ENCODE measurements around the gene CORIN.
"Not testable (repeated sequence)": the region's sequence is repeated elsewhere in the genome, so short reads cannot be mapped to it uniquely, and the experiment has no call there.

The CORIN gene

DNA sequence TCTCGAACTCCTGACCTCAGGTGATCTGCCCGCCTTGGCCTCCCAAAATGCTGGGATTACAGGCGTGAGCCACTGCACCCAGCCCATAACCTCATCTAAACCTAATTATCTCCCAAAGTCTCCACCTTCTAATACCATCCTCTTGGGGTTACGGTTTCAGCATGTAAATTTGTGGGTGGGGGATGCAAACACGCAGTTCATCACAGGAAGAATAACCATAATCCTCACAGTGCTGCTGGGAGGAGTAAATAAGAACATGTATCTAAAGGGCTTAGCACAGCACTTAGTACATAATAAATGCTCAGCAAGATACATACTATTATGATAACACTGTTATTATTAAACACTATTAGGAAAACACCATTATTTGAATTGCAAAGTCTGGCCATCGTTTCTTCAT, 116.4 kb downstream of the CORIN start:
- DNase-seq (ENCODE audit: low read depth), result no peak

DNA sequence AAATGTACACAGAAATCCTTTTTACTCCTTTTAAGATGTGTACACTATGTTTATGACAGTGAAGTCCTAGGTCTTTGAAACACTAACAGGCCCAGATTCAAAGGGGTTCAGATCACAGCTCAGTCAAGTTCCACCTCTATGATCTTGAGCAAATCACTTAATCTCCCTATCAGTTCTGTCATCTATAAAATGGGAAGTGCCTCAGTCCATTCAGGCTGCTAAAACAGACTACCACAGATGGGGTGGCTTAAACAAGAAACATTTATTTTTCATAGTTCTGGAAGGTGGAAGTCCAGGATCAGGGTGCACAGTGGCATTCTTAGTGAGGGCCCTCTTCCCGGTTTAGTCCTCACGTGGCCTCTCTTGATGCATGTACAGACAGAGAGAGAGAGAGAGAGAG, 117.1 kb downstream of the CORIN start:
- DNase-seq (ENCODE audit: low read depth), result no peak

DNA sequence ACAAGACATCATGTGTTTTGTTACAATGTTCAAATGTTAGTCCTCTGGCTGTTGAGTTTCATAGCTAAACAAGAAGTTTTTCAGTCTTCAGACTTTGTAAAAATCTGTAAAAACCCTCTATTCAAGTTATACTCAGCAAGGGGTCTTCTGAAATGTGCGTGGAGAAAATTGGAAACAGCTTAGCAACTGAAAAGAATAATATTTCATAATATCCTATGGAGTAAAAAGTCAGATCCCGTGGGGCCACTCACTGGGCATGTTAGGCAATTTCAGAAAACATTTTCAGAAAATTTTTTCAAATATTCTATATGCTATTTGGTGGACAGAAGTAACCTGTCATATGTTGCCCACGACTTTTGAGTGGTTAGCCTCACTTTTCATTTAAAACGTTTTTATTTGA, 118.3 kb downstream of the CORIN start:
- no peak for DNase-seq (ENCODE audit: low read depth)

DNA sequence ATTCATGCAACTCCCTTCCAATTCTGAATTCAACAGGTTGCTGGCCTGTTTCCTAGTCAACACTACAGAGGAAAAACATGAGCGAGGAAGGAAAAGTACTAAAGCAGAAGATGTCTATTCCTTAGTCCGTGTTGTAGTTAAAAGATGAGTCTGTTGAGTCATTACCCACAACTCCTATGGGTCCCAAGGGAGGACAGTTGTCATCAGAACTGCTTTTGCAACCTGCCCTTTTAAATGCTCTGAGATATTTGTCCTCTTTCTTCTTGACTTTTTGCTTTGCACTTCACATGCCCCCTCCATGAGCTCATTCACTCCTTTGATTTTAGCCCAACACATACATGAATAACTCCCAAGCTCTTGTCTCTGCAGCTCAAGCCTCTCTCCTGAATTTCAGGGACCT, 119.2 kb downstream of the CORIN start:
- DNase-seq (ENCODE audit: low read depth), result no peak

DNA sequence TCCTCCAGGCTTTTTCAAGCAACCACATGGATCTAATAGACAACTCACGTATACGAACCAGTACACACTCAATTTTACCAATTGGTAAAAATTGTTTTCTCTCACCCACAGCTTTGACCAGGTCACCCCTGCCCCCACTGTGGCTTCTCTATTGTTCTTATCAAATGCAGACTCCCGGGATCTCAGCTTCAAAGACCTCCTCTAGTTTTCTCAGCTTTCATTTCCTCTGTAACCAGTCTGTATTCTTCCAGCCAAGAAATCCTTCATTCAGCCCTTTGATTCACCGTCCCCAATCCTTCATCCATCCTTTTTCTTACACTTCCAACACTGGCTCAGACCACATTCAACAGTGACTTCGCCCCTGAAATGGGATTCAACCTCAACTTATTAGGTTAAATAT, 120.7 kb downstream of the CORIN start:
- no peak for DNase-seq (ENCODE audit: low read depth)

DNA sequence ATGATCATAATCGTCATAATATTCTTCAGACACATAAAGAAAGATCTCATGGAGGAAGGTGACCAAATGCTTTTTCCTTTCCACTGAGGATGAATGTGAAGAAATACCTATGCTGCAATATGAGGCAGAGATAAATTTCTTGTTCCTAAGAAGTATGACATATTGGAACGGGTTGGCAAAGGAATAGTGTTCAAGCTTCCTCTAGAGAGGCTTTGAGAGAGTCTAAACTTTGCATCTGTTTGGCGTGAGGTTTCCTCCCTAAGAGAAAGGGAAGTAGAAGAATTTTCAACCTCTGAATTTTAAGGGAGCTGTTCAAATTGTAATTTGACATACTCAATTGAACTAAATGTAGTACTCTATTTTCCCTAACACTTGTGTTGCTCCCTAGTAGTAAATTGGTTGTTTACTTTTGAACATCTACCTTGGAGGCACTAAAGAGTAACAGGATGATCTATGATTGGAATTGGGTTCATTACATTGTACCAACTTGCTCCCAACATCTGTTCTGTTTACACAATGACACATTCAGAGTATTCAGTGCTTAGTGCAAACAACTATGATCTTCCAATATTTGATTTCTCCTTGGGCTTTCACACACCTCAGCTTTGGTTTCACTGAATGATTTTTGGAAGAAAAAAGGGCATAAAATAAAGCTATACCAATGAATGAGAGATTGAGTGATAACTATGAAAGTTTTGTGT, 122.0 kb downstream of the CORIN start:
- no peak for DNase-seq (ENCODE audit: low read depth)

DNA sequence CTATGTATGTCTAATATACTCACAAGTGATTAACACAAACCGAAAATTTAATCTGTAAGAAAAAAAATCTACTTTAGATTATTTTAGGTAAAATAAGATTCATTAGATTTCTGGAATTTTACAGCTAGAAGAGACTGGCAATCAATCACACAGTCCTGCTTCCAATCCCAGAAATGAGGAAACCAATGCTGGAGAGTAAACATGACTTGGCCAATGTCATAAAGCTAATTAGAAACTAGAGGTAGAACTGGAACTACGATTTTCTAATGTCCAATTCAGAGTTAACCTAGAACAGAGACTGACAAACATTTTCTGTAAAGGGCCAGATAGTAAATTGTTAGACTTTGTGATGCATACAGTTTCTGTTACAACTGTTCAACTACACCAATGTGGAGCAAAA, 123.6 kb downstream of the CORIN start:
- no peak for DNase-seq (ENCODE audit: low read depth)

DNA sequence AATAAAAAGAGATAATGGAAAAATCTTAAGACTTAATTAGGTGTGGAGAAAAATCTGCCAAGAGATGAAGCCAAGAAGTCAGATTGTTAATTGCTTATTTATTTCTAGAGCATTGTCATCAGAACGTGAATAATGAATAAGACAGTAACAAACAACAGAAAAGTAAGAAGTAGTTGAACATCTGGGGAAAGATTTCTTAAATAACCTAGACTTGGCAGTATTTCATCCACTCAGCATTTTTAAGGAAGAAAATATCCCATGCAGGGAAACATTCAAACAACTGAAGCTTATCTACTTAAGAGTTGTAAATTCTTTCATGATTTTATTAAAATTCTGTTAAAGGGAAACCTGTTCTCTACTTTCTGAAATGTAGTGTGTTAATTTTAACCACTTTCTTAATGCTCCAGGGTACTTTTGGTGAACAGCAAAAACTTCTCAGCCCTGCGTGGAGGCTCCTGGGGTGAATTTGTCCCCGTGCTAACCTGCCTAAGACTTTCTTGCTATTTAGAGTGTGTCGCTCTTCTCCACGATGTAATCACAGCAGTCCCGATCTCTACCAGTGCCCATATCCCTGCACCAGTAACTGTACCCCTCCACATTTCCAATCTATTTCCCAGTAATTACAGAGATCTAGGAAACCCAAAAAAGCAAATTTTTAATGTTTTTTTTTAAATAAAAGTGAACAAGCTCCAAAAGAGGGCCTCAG, 124.6 kb downstream of the CORIN start:
- DNase-seq (ENCODE audit: low read depth), result no peak

DNA sequence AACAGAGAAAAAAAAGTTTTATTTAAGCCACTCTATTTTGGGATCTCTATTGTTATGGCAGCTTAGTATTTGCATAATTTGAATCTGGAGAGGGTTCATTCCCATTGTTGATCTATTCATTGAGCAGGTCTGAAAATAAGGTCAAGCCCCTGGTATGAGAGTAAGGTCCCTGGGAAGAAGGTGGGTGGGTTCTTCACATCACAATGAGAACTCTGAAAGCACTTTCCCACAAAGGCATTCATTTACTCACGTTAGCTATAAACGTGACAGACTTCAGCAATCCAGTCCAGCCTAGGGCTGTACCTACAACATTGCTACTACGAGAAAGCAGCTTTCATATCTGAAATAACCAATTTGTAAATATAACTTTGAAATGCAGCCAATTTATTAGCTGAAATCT, 126.2 kb downstream of the CORIN start:
- DNase-seq (ENCODE audit: low read depth), result no peak

DNA sequence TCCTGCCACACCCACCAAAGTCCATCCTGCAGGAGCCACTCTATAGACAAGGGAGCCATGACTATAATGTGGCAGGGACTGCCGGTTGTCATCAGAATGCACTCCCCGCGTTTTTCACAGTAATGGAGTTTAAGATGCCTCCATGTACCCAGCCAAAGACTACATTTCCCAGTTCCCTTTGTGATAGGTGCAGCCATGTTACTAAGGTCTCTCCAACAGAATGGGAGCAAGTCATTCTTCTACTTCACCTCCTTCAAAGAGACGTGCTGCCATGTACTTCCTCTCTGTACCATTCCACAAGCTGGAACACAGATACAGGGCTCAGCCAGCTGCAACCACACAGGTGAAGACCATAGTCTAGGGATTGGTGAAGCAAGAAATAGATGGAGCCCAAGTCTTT, 126.7 kb downstream of the CORIN start:
- no peak for DNase-seq (ENCODE audit: low read depth)

DNA sequence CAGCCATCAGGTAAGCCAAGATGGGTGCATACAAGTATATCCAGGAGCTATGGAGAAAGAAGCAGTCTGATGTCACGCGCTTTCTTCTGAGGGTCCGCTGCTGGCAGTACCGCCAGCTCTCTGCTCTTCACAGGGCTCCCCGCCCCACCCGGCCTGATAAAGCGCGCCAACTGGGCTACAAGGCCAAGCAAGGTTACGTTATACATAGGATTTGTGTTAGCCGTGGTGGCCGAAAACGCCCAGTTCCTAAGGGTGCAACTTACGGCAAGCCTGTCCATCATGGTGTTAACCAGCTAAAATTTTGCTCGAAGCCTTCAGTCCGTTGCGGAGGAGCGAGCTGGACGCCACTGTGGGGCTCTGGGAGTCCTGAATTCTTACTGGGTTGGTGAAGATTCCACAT, 131.5 kb downstream of the CORIN start:
- DNase-seq (ENCODE audit: low read depth), result not testable (repeated sequence)

DNA sequence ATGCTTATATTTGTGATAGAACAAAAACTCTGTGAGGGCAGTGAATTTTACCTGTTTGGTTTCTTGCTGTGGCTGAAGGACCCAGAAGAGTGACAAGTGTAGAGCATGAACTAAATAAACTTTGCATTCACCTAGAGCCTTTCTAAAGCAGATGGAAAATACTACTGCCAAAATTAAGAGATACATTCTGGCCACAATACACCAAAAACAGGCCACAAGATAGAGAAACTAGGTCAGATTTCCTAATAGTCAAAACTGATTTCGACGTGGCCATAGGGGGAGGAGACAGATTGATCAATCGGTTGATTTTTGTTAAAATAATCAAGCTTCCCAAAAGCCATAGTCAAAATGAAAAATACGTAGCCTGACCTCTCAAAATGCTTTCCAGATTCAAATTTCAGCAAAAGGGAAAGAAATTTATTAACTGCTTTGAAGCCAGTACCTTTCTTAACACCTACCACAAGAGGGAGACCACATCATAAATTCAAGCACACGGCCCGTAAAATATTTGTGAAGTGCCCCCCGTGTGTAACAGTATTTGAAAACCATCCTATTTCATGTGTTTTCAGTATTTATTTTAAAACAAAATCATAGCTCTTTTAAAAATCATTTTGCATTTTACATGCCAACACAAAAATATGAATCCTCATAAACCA, 132.4 kb downstream of the CORIN start:
- DNase-seq (ENCODE audit: low read depth), result no peak

DNA sequence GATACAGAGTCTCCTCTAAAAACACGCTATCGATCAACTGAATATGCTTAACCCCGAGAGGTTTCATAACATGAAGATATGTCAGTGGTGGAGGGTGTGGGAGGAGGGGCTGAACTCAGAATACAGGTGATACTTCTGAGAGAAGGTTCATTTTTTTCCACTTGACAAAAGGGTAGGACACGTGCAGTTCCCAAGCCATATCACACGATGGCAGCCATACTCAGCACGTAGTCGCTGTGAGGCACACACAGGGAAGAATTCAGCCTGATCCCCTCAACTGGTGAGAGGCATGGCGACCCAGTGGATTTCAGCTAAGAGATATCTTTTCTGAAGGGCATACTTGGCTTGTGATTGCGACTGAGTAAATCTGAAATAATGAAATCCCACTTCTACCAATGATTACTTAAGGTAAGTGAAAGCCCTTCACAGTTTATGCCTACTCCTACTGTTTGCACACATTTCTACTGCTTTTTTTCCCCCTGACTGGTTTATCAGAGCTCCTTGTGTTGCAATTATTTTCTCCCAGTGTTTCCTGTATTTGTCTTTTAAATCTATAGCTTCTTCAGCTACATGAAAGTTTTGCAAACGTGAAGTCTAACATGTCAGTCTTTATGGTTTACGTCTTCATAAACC, 133.1 kb downstream of the CORIN start:
- DNase-seq (ENCODE audit: low read depth), result no peak

DNA sequence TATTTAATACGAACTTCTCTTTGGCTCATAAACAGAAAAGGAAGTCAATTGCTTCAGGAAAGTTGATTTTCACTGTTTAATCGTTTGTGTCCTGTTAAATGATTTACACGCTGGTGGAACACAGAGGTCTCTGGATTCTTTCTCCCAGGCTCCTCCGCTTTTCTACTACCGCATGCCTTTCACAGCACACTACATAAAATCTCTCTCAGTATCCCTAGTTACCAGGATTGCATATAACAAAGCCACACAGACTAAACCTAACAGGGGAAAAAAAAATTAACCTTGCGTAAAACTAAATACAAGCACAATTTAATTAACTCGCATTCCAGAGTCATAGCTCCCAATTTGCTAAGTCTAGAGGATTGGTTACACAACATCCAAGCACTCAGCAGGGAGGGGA, 133.9 kb downstream of the CORIN start:
- DNase-seq (ENCODE audit: low read depth), result no peak

DNA sequence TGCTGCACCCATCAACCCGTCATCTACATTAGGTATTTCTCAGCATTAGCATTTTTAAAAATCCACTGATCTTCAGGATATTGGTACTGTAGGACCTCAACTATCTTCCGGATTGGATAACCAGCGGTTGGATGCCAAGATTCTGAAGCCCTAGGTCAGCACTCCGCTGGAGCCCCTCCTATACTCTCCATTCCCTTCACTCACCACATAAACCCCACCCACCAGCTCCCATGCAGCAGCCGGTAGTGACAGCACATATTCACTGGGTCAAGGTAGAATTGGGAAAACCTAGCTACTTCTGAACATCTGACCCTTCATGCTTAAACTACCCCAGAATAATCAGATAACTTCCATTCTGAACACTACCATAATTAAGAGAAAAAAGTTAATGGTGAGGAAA, 134.9 kb downstream of the CORIN start:
- DNase-seq (ENCODE audit: low read depth), result no peak

DNA sequence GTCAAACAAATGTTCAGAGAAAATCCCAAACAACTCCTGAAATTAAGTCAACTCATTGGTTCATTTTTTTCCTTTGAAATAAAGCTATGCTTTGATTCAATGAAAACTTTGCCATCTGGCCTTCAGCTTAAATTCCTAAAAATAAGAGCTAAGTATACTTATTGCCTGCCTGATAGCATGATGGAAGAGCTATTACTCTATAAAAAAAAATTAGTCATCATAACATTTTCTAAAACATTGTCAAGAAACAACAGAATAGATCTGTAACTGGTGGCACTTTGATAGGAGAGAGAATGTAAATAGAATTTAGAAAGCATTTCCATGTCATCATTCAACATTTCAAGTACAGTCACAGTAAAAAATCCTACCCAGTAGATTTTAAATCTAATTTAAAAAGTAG, 136.6 kb downstream of the CORIN start:
- no peak for DNase-seq (ENCODE audit: low read depth)

DNA sequence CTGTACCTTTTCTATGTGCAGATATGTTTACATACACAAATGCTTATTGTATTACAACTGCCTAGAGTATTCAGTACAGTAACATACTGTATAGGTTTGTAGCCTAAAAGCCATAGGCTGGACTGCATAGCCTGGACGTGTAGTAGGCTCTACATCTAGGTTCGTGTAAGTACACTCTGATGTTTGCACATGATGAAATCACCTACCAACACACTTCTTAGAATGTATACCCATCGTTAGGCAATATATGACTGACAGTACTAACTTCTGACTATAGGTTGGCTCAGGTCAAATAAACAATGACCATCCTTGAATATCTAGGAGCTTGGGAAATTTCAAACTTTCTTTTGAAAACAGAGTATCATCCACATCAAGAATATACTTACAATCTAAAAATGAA, 139.0 kb downstream of the CORIN start:
- no peak for DNase-seq (ENCODE audit: low read depth)

DNA sequence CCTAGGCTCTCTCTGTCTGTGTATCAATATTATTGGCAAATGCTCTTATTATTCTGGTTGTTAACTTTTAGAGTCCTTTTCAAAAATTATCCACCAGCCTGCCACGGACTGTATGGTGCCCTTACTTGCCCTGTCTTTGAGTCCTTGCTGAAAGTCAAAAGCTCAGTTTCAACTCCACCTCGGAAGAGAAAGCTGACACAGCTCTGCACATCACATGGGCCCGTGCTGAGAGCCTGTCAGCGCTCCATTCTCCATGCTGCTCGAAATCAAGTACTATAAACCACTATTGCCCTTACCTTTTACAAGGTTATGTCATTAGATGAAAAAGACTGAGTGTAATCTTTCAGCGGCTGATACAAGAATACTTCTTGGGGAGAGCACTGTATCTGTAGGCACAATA, 141.0 kb downstream of the CORIN start:
- no peak for DNase-seq (ENCODE audit: low read depth)

DNA sequence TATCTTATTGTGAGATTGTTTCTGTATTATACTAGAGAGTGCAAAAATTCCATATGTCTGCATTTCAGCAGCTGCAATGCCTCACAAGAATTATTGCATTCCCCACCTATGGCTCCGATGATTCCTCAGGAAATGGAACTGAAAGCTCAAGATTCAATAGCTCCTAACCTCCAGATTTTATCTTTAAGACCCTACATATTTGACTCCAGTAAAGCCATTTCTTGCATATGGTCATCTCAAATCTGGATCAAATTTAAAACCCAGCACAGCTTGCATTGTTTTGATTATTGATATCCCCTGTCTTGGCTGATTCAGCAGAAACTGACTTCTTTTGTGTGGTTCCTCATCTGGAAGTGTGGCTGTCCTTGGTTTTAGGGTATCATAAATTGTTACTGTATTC, 142.6 kb downstream of the CORIN start:
- DNase-seq (ENCODE audit: low read depth), result no peak

DNA sequence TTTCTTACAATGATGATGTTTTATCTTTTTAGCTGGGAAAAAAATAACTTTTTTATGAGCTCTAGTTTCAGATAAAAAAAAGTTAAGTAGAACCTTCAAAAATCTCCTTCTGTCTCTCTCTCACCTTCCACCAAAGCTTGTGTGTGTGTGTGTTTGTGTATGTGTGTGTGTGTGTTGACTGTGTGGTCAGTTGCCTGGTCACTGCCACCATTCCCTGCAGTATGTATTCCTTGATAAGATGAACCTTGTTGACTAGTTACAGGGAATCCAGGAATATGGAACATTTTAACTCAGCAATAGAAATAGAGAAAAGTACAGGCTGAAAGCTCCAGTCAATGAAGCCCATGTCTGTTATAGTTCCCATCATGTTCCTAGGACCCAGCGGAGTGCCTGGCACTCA, 143.5 kb downstream of the CORIN start:
- no peak for DNase-seq (ENCODE audit: low read depth)

DNA sequence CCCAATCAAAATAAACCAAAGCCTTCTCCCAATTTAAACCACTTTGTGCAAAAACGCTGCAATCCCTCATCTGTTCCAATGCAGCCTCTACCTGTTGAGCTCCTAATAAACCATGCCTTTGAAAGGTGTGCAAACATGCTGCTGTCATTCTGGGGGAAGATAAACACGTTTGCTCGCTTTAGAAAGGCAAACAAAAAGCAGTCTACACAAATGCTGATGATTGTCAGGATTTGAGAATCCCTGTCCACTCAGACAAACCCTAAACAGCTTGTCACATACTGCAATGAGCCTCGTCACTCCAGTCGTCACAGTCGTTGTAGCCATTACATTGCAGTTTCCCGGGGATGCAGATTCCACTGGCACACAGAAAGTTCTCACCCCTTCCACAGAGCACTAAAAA, 145.2 kb downstream of the CORIN start:
- DNase-seq (ENCODE audit: low read depth), result no peak

DNA sequence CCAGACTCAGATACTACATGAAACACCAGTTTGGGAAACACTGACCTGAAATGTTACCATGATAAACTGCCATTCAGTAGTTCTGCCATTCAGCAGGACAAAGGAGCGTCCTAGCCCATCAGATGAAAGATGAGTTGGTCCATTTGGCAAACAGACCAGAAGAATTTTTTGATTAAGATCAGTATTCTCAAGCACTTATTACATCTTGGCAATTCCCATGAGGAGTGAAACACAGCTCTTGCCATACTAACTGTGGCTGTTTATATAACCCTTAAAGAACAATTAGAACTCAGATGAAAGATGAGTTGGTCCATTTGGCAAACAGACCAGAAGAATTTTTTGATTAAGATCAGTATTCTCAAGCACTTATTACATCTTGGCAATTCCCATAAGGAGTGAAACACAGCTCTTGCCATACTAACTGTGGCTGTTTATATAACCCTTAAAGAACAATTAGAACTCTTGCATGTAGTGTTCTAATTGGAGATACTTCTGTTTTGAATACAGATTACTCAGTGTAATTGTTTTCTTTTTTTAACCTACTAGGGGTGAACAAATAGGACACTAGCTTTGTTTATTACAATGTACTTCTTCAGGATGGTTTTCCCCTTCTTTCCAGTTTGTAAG, 146.0 kb downstream of the CORIN start:
- not testable (repeated sequence) for DNase-seq (ENCODE audit: low read depth)

DNA sequence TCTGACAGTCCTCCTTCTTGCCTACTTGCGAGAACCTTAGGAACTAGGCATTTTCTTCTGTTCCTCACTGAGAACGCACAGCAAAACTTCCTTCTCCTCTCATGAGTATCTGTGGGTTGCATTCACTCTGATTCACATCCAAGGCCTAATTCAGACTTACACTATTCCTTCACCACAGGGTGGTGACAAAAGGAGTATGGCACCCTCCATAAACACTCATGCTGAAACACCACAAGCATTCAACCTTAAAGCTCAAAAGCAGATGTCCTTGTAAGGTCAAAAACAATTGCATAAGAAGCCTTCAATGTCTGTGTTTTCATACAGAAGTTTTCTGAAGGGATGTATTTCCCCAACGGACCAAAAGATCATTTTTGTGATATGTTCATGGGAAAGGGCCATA, 147.3 kb downstream of the CORIN start:
- DNase-seq (ENCODE audit: low read depth), result no peak
